ENCODE measurements around the gene HLF.

- TF ChIP-seq, protein P1, sequence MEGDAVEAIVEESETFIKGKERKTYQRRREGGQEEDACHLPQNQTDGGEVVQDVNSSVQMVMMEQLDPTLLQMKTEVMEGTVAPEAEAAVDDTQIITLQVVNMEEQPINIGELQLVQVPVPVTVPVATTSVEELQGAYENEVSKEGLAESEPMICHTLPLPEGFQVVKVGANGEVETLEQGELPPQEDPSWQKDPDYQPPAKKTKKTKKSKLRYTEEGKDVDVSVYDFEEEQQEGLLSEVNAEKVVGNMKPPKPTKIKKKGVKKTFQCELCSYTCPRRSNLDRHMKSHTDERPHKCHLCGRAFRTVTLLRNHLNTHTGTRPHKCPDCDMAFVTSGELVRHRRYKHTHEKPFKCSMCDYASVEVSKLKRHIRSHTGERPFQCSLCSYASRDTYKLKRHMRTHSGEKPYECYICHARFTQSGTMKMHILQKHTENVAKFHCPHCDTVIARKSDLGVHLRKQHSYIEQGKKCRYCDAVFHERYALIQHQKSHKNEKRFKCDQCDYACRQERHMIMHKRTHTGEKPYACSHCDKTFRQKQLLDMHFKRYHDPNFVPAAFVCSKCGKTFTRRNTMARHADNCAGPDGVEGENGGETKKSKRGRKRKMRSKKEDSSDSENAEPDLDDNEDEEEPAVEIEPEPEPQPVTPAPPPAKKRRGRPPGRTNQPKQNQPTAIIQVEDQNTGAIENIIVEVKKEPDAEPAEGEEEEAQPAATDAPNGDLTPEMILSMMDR (IDR thresholded peaks at IDR 0.05): no peak
- no peak for TF ChIP-seq POLR2A (IDR thresholded peaks at IDR 0.05; ENCODE audit: low read depth)
- TF ChIP-seq POLR2AphosphoS5 (IDR thresholded peaks at IDR 0.05): no peak
- no peak for TF ChIP-seq EP300 (IDR thresholded peaks at IDR 0.05)
Measured at GRCh38 chr17:55323518-55324295, 58.9 kb downstream of the HLF start.
